Sigmoid colon (tissue), 7 donors: ENCODE data around the gene KRTAP12-4. TPM values are rescaled to one million over a fixed set of nuclear protein-coding genes. Genes with fewer than 3 reads are reported as not detected.

Source experiments
- DNase-seq: peaks from one replicate; pipeline ENCODE4 v3.0.0-alpha.2; 2019
- H3K27ac ChIP-seq, 4 donors: fragments of 200-600 bp; sonication (generic); one replicate each; pipeline ENCODE4 v1.5.1; 2016 to 2019; ENCODE audit warnings: mild to moderate bottlenecking in 1 of 4
- H3K27me3 ChIP-seq, 3 donors: fragments of 200-600 bp; sonication (generic); one replicate each; pipeline ENCODE4 v1.5.1; 2019; ENCODE audit warnings: mild to moderate bottlenecking in 1 of 3
- H3K36me3 ChIP-seq, 4 donors: fragments of 200-600 bp; sonication (generic); one replicate each; pipeline ENCODE4 v1.5.1; 2016 to 2019
- H3K4me1 ChIP-seq, 4 donors: fragments of 200-600 bp; sonication (generic); one replicate each; pipeline ENCODE4 v1.5.1; 2017 to 2019
- H3K4me3 ChIP-seq, 4 donors: fragments of 200-600 bp; sonication (generic); one replicate each; pipeline ENCODE4 v1.5.1; 2017 to 2019; ENCODE audit warnings: mild to moderate bottlenecking in 2 of 4, moderate library complexity in 1 of 4
- H3K9me3 ChIP-seq, 4 donors: fragments of 200-600 bp in 3 of 4; sonication (generic) in 3 of 4; one replicate each; pipeline versions ENCODE4 v1.5.1 to v1.6.1; 2013 to 2019
- CTCF ChIP-seq, 4 experiments: fragments of 450-650 bp in 3 of 4; fragments of 200-600 bp in 1 of 4; IDR thresholded peaks; one replicate each; pipeline ENCODE4 v1.5.1; 2016 to 2019; ENCODE audit warnings: antibody characterized with exemption in 4 of 4, mild to moderate bottlenecking in 3 of 4, moderate library complexity in 2 of 4
- EP300 ChIP-seq, 4 donors: sonication (generic); formaldehyde crosslinking; IDR thresholded peaks; one replicate each; pipeline ENCODE4 v1.6.1; 2017; ENCODE audit warnings: antibody characterized with exemption in 4 of 4
- POLR2A ChIP-seq, 2 donors: fragments of 450-650 bp; IDR thresholded peaks; one replicate each; pipeline ENCODE4 v1.6.1; 2016; ENCODE audit warnings: antibody characterized with exemption in 2 of 2, mild to moderate bottlenecking in 2 of 2, moderate library complexity in 2 of 2
- POLR2AphosphoS5 ChIP-seq, 4 donors: sonication (generic); formaldehyde crosslinking; IDR thresholded peaks; one replicate each; pipeline ENCODE4 v1.6.1; 2017; ENCODE audit warnings: antibody characterized with exemption in 4 of 4
- WGBS, 2 donors: extraction: QIAGEN DNeasy Blood & Tissue Kit; methylation state at CpG; one replicate each; pipeline ENCODE4 v1.1.7; 2013; 5-methylcytosine and 5-hydroxymethylcytosine counted together
- intact Hi-C: fragments of 100-400 bp; cut with DNase I; formaldehyde crosslinking; loops from one replicate; pipeline ENCODE4 v1.15.1; 2023
- polyA plus RNA-seq, 3 donors: library from polyadenylated mRNA; stranded (reverse); fragments of 200-250 nt; gene quantifications; one replicate each; pipeline ENCODE4 v1.2.3, GENCODE V29; 2013
- total RNA-seq, 4 donors: library from RNA; depleted of rRNA; stranded (reverse); fragments of >200 nt; gene quantifications; one replicate each; pipeline ENCODE4 v1.1.0, GENCODE V29; 2016
- donor health status: healthy with polysubstance abuse.
- donor health status: Bipolar disorder and iron deficiency.
- donor health status: healthy.

Gene KRTAP12-4
- total RNA-seq (not detected), polyA plus RNA-seq (not detected)

GRCh38 chr21:44654576-44655175 is at the start of gene KRTAP12-4:
Gene KRTAP12-4 (minus strand): TSS chr21:44654659. CDS start chr21:44654614, 45 bp downstream.
- no peak within 1 kb of the TSS for H3K27ac ChIP-seq
- DNase-seq: no peak
- TF ChIP-seq POLR2A (IDR thresholded peaks at IDR 0.05) (no peak), CTCF (IDR thresholded peaks at IDR 0.05) (no peak), EP300 (IDR thresholded peaks at IDR 0.05) (no peak), POLR2AphosphoS5 (IDR thresholded peaks at IDR 0.05) (no peak)
- intact Hi-C loops: no loop called here
- WGBS, 2 donors: 64 to 72% methylated on average over 9 of the region's 9 CpGs
- no peaks in the 10 kb centered on the region for H3K4me1 ChIP-seq
- no peaks in the 10 kb centered on the region for H3K36me3 ChIP-seq
- no peak within 1 kb of the TSS for H3K4me3 ChIP-seq
- H3K27me3 ChIP-seq: peaks cover 0 to 22% (median 5%) of the 10 kb centered on the region in 3 donors
- peaks cover 0 to 4% (median 3%) of the 10 kb centered on the region in 4 donors for H3K9me3 ChIP-seq

- Histone ChIP-seq H3K27ac (no peak overlapping the region), H3K36me3 (no peaks in the 10 kb centered on the region), H3K9me3 (no peaks in the 10 kb centered on the region), H3K4me1 (no peaks in the 10 kb centered on the region), H3K27me3 (peaks cover 21 to 90% (median 71%) of the 10 kb centered on the region in 3 donors), H3K4me3 (no peak overlapping the region)
- DNase-seq: no peak
- intact Hi-C loops: no loop called here
- TF ChIP-seq CTCF (IDR thresholded peaks at IDR 0.05) (no peak), EP300 (IDR thresholded peaks at IDR 0.05) (no peak), POLR2AphosphoS5 (IDR thresholded peaks at IDR 0.05) (no peak), POLR2A (IDR thresholded peaks at IDR 0.05) (no peak)
- 40 to 54% methylated on average over 13 of the region's 13 CpGs for WGBS, 2 donors
Measured at GRCh38 chr21:44703731-44704635, 49.5 kb upstream of the KRTAP12-4 start.

- Histone ChIP-seq H3K36me3 (no peaks in the 10 kb centered on the region), H3K4me3 (no peak overlapping the region), H3K9me3 (no peaks in the 10 kb centered on the region), H3K27me3 (peaks cover 20 to 90% (median 71%) of the 10 kb centered on the region in 3 donors), H3K27ac (no peak overlapping the region), H3K4me1 (no peaks in the 10 kb centered on the region)
- no peak for TF ChIP-seq POLR2AphosphoS5 (IDR thresholded peaks at IDR 0.05)
- no peak for TF ChIP-seq EP300 (IDR thresholded peaks at IDR 0.05)
- TF ChIP-seq CTCF (IDR thresholded peaks at IDR 0.05): no peak
- no peak for TF ChIP-seq POLR2A (IDR thresholded peaks at IDR 0.05)
- no peak for DNase-seq
- 39 to 51% methylated on average over 16 of the region's 16 CpGs for WGBS, 2 donors
- intact Hi-C loops: no loop called here
Measured at GRCh38 chr21:44702973-44703730, 48.7 kb upstream of the KRTAP12-4 start.

- intact Hi-C loops: no loop called here
- DNase-seq: no peak
Measured at GRCh38 chr21:44702111-44702972, 47.9 kb upstream of the KRTAP12-4 start.

More at GRCh38 chr21:44702111-44702972, 47.9 kb upstream of the KRTAP12-4 start:
- no peaks in the 10 kb centered on the region for H3K9me3 ChIP-seq
- H3K27me3 ChIP-seq: peaks cover 23 to 90% (median 71%) of the 10 kb centered on the region in 3 donors
- TF ChIP-seq POLR2AphosphoS5 (IDR thresholded peaks at IDR 0.05) (no peak), CTCF (IDR thresholded peaks at IDR 0.05) (no peak), POLR2A (IDR thresholded peaks at IDR 0.05) (no peak), EP300 (IDR thresholded peaks at IDR 0.05) (no peak)
- no peak overlapping the region for H3K4me3 ChIP-seq
- 70 to 77% methylated on average over 22 of the region's 22 CpGs for WGBS, 2 donors
- H3K27ac ChIP-seq: no peak overlapping the region
- H3K36me3 ChIP-seq: no peaks in the 10 kb centered on the region
- H3K4me1 ChIP-seq: no peaks in the 10 kb centered on the region
